H9 (cell line): ENCODE measurements around the gene CLDN20. TPM values are rescaled to one million over a fixed set of nuclear protein-coding genes. Genes with fewer than 3 reads are reported as not detected.
"Not testable (repeated sequence)": the region's sequence is repeated elsewhere in the genome, so short reads cannot be mapped to it uniquely, and the experiment has no call there.

ENCODE experiments used
- DNase-seq: peaks from one replicate; pipeline ENCODE4 v3.0.0-alpha.2; 2017
- H2AFZ ChIP-seq: one replicate; pipeline ENCODE4 v1.6.1; 2013; ENCODE audit warnings: mild to moderate bottlenecking, low read length, control low read depth, moderate library complexity
- H2AK5ac ChIP-seq: 2 replicates; pipeline ENCODE4 v1.6.1; 2013; ENCODE audit warnings: low read length, control low read depth, mixed read lengths; ENCODE audit not compliant: insufficient read length
- H2BK120ac ChIP-seq: one replicate; pipeline ENCODE4 v1.6.1; 2013; ENCODE audit warnings: low read depth, mild to moderate bottlenecking, low read length, control low read depth, inconsistent platforms; ENCODE audit not compliant: poor library complexity, severe bottlenecking
- H2BK12ac ChIP-seq: 2 replicates; pipeline ENCODE4 v1.6.1; 2013; ENCODE audit warnings: low read length, control low read depth, mixed read lengths, low read depth; ENCODE audit not compliant: insufficient read length
- H2BK15ac ChIP-seq: 2 replicates; pipeline ENCODE4 v1.6.1; 2013; ENCODE audit warnings: low read depth, low read length, control low read depth
- H2BK20ac ChIP-seq: one replicate; pipeline ENCODE4 v1.6.1; 2013; ENCODE audit warnings: low read depth, mild to moderate bottlenecking, low read length, control low read depth, inconsistent platforms; ENCODE audit not compliant: poor library complexity, severe bottlenecking
- H2BK5ac ChIP-seq: 2 replicates; pipeline ENCODE4 v1.6.1; 2013; ENCODE audit warnings: low read length, control low read depth, mixed read lengths; ENCODE audit not compliant: insufficient read length
- H3K14ac ChIP-seq: 2 replicates; pipeline ENCODE4 v1.6.1; 2013; ENCODE audit warnings: low read length, control low read depth; ENCODE audit not compliant: insufficient read depth
- H3K18ac ChIP-seq: 2 replicates; pipeline ENCODE4 v1.6.1; 2013; ENCODE audit warnings: low read depth, mild to moderate bottlenecking, mixed read lengths, low read length, control low read depth; ENCODE audit not compliant: insufficient read length
- H3K23ac ChIP-seq: 2 replicates; pipeline ENCODE4 v1.6.1; 2013; ENCODE audit warnings: low read length, control low read depth, mixed read lengths, low read depth; ENCODE audit not compliant: insufficient read length
- H3K23me2 ChIP-seq: 2 replicates; pipeline ENCODE4 v1.6.1; 2013; ENCODE audit warnings: low read depth, mild to moderate bottlenecking, mixed read lengths, low read length, control low read depth; ENCODE audit not compliant: insufficient read length, poor library complexity, severe bottlenecking
- H3K27ac ChIP-seq: 2 replicates; pipeline ENCODE4 v1.5.1; 2013; ENCODE audit warnings: low read length, control low read depth, mixed read lengths, low read depth; ENCODE audit not compliant: insufficient read length
- H3K27me3 ChIP-seq: 2 replicates; pipeline ENCODE4 v1.6.1; 2013; ENCODE audit warnings: low read length, control low read depth, inconsistent platforms; ENCODE audit not compliant: insufficient read depth
- H3K4ac ChIP-seq: 2 replicates; pipeline ENCODE4 v1.6.1; 2013; ENCODE audit warnings: low read depth, mild to moderate bottlenecking, control low read depth, inconsistent platforms, low read length, moderate library complexity
- H3K4me1 ChIP-seq: 2 replicates; pipeline ENCODE4 v1.6.1; 2013; ENCODE audit warnings: low read length, control low read depth, inconsistent platforms; ENCODE audit not compliant: insufficient read depth
- H3K4me2 ChIP-seq: 2 replicates; pipeline ENCODE4 v1.6.1; 2013; ENCODE audit warnings: low read length, control low read depth, mixed read lengths; ENCODE audit not compliant: insufficient read length, insufficient read depth
- H3K56ac ChIP-seq: 2 replicates; pipeline ENCODE4 v1.6.1; 2013; ENCODE audit warnings: low read depth, mild to moderate bottlenecking, mixed read lengths, low read length, control low read depth; ENCODE audit not compliant: insufficient read length
- H3K79me1 ChIP-seq: 2 replicates; pipeline ENCODE4 v1.6.1; 2013; ENCODE audit warnings: low read depth, mild to moderate bottlenecking, moderate library complexity, low read length, control low read depth, inconsistent platforms; ENCODE audit not compliant: insufficient read depth, poor library complexity, severe bottlenecking
- H3K79me2 ChIP-seq: 2 replicates; pipeline ENCODE4 v1.6.1; 2013; ENCODE audit warnings: low read length, control low read depth, inconsistent platforms; ENCODE audit not compliant: insufficient read depth
- H3K9ac ChIP-seq: 2 replicates; pipeline ENCODE4 v1.6.1; 2013; ENCODE audit warnings: low read length, control low read depth, mixed read lengths; ENCODE audit not compliant: insufficient read length; ENCODE audit errors: extremely low read depth
- H3K9me3 ChIP-seq: one replicate; pipeline ENCODE4 v1.6.1; 2013; ENCODE audit warnings: low read depth, low read length, inconsistent platforms; ENCODE audit not compliant: control insufficient read depth
- H3T11ph ChIP-seq: one replicate; pipeline ENCODE4 v1.6.1; 2013; ENCODE audit warnings: mild to moderate bottlenecking, low read length, control low read depth, inconsistent platforms
- H4K20me1 ChIP-seq: one replicate; pipeline ENCODE4 v1.6.1; 2013; ENCODE audit not compliant: control insufficient read depth, insufficient read length, insufficient read depth
- H4K5ac ChIP-seq: 2 replicates; pipeline ENCODE4 v1.6.1; 2013; ENCODE audit warnings: low read depth, mild to moderate bottlenecking, mixed read lengths, low read length, control low read depth; ENCODE audit not compliant: insufficient read length
- H4K8ac ChIP-seq: replicated peaks from 2 replicates; pipeline ENCODE4 v1.6.1; 2013; ENCODE audit warnings: low read length, control low read depth, mixed read lengths, low read depth; ENCODE audit not compliant: insufficient read length
- H4K91ac ChIP-seq: 2 replicates; pipeline ENCODE4 v1.6.1; 2013; ENCODE audit warnings: low read depth, mild to moderate bottlenecking, moderate library complexity, mixed read lengths, low read length, control low read depth; ENCODE audit not compliant: insufficient read length
- H3K27ac Mint-ChIP-seq, 3 experiments: 2 replicates in 2 of 3; 3 replicates in 1 of 3; pipeline ENCODE4 v1.8.0; 2020 to 2021; ENCODE audit warnings: mixed read lengths in 3 of 3, mild to moderate bottlenecking in 1 of 3, moderate library complexity in 1 of 3
- H3K27me3 Mint-ChIP-seq: 2 replicates; pipeline ENCODE4 v1.8.0; 2021; ENCODE audit warnings: low read depth, mild to moderate bottlenecking, moderate library complexity, mixed read lengths
- H3K36me3 Mint-ChIP-seq, 3 experiments: 2 replicates in 2 of 3; 3 replicates in 1 of 3; pipeline ENCODE4 v1.8.0; 2020 to 2021; ENCODE audit warnings: low read depth in 3 of 3, mixed read lengths in 3 of 3; ENCODE audit not compliant: insufficient read depth in 1 of 3
- H3K4me1 Mint-ChIP-seq, 2 experiments: 2 replicates each; pipeline ENCODE4 v1.8.0; 2020; ENCODE audit warnings: mixed read lengths in 2 of 2
- H3K4me3 Mint-ChIP-seq, 2 experiments: 2 replicates in 1 of 2; 3 replicates in 1 of 2; pipeline ENCODE4 v1.8.0; 2020 to 2021; ENCODE audit warnings: mild to moderate bottlenecking in 2 of 2, mixed read lengths in 2 of 2, moderate library complexity in 1 of 2
- H3K9me3 Mint-ChIP-seq, 2 experiments: 2 replicates in 1 of 2; 3 replicates in 1 of 2; pipeline ENCODE4 v1.8.0; 2020; ENCODE audit warnings: mild to moderate bottlenecking in 2 of 2, mixed read lengths in 2 of 2, moderate library complexity in 1 of 2
- WGBS: extraction: QIAGEN DNeasy Blood & Tissue Kit; methylation state at CpG from one replicate; pipeline ENCODE4 v1.1.7; 2013; ENCODE audit warnings: missing lambda C conversion rate, low lambda C conversion rate, mixed read lengths; ENCODE audit not compliant: insufficient read length; ENCODE audit errors: extremely low coverage; 5-methylcytosine and 5-hydroxymethylcytosine counted together
- total RNA-seq: library from RNA; stranded (reverse); gene quantifications from 2 replicates; pipeline ENCODE4 v1.2.1, GENCODE V29; 2021
- TF ChIP-seq, protein P1 (sequence below): fragments of 200-600 bp; sonication (generic); conservative IDR thresholded peaks from 3 replicates; pipeline ENCODE4 v1.8.0; 2021; ENCODE audit warnings: antibody characterized with exemption, mild to moderate bottlenecking

CLDN20 gene
- total RNA-seq, 1 experiment from 2014 or later: not detected

DNA sequence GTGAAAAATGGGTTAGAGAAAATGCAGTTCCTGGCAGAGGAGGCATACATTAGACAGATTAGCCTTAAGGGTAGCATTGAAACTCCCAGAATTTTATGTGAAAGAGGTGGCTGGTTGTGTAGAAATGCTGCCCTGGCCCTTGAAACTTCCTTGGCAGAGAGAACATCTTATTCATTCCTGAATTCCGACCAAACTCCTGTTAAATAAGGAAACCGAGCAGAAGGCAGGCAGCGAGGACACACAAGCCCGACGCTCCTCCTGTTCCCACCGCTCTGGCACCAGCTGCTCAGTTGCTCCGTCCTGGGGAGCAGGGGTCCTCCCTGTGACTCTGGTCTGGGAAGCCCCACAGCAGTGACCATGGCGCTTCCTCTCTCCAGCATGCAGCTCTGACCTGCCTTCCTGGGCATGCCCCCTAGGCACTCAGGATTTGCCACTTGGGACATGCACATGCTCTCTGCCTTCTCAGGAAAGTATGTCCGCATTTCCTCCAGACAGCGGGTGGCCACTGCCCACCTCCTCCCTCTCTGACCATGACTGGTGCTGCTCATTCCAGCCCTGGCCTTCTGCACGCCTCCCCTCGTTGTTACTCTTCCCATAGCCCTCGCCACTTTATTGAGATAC is 35.2 kb upstream of the CLDN20 start:
- Histone ChIP-seq H3K79me1 (no peaks in the 10 kb centered on the region), H3K23ac (no peak overlapping the region), H4K20me1 (no peaks in the 10 kb centered on the region), H2BK5ac (no peak overlapping the region), H3K4me2 (no peak overlapping the region), H4K8ac (no peak overlapping the region), H2AFZ (no peak overlapping the region), H3T11ph (no peak overlapping the region), H3K14ac (no peak overlapping the region), H2BK120ac (no peak overlapping the region), H2BK15ac (no peak overlapping the region), H2BK20ac (no peak overlapping the region), H4K5ac (no peak overlapping the region), H2BK12ac (no peak overlapping the region), H3K27ac (no peak overlapping the region), H3K18ac (no peak overlapping the region), H3K9me3 (no peaks in the 10 kb centered on the region), H4K91ac (no peak overlapping the region), H3K23me2 (no peaks in the 10 kb centered on the region), H3K56ac (no peak overlapping the region), H2AK5ac (no peak overlapping the region), H3K4ac (no peak overlapping the region), H3K4me1 (peaks cover 9% of the 10 kb centered on the region), H3K79me2 (no peaks in the 10 kb centered on the region), H3K27me3 (no peaks in the 10 kb centered on the region), H3K9ac (no peak overlapping the region)
- H3K9me3 Mint-ChIP-seq: peaks cover 5 to 9% of the 10 kb centered on the region in 2 experiments
- no CpG with 5 or more reads among the region's 13 CpGs for WGBS
- peaks cover 16 to 23% (median 20%) of the 10 kb centered on the region in 3 experiments for H3K36me3 Mint-ChIP-seq
- H3K4me3 Mint-ChIP-seq: no peak overlapping the region
- DNase-seq: no peak
- TF ChIP-seq, protein P1, sequence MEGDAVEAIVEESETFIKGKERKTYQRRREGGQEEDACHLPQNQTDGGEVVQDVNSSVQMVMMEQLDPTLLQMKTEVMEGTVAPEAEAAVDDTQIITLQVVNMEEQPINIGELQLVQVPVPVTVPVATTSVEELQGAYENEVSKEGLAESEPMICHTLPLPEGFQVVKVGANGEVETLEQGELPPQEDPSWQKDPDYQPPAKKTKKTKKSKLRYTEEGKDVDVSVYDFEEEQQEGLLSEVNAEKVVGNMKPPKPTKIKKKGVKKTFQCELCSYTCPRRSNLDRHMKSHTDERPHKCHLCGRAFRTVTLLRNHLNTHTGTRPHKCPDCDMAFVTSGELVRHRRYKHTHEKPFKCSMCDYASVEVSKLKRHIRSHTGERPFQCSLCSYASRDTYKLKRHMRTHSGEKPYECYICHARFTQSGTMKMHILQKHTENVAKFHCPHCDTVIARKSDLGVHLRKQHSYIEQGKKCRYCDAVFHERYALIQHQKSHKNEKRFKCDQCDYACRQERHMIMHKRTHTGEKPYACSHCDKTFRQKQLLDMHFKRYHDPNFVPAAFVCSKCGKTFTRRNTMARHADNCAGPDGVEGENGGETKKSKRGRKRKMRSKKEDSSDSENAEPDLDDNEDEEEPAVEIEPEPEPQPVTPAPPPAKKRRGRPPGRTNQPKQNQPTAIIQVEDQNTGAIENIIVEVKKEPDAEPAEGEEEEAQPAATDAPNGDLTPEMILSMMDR: no peak
- peaks cover 22 to 23% of the 10 kb centered on the region in 2 experiments for H3K4me1 Mint-ChIP-seq
- H3K27me3 Mint-ChIP-seq: no peaks in the 10 kb centered on the region
- H3K27ac Mint-ChIP-seq: 0 out of 7 replicates have a peak overlapping the region, but pooled peaks of 1 of the 3 experiments have one; percentile 40

DNA sequence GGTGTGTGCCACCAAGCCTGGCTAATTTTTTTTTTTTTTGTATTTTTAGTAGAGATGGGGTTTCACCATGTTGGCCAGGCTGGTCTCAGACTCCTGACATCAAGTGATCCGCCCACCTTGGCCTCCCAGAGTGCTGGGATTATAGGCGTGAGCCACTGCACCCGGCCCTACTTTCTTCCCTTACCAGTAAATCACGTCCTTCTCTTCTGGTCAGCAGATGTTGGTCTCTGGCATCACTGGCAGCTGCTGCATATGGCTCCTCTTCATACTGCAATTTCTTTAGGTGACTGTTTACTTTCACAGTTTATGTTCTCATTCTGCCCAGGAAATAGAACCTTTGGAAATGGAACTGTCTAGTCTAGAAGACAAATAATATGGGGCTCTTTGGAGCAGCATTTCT is 32.8 kb upstream of the CLDN20 start:
- not testable (repeated sequence) for H3K4me3 Mint-ChIP-seq, H3K23me2 ChIP-seq, H4K8ac ChIP-seq, H2BK20ac ChIP-seq, H3K4me2 ChIP-seq, H3K79me2 ChIP-seq, H4K91ac ChIP-seq, H3K14ac ChIP-seq, H2BK15ac ChIP-seq, H3K79me1 ChIP-seq, H3K27ac Mint-ChIP-seq, H3K9me3 ChIP-seq, H3K27me3 ChIP-seq, H3K56ac ChIP-seq, H4K5ac ChIP-seq, H2BK120ac ChIP-seq, H4K20me1 ChIP-seq, DNase-seq, H2BK5ac ChIP-seq, H2BK12ac ChIP-seq, H3K4me1 ChIP-seq, H3K9ac ChIP-seq, H3K27ac ChIP-seq, H3K23ac ChIP-seq, H2AK5ac ChIP-seq, H3K4ac ChIP-seq, H2AFZ ChIP-seq, H3K18ac ChIP-seq, H3K9me3 Mint-ChIP-seq, H3K27me3 Mint-ChIP-seq, H3T11ph ChIP-seq
- Mint-ChIP-seq H3K4me1 (peaks cover 22 to 31% of the 10 kb centered on the region in 2 experiments), H3K36me3 (peaks cover 17 to 25% (median 21%) of the 10 kb centered on the region in 3 experiments)
- WGBS: no CpG with 5 or more reads among the region's 4 CpGs
